Peyer's patch (tissue), 4 donors: ENCODE data around the gene PKN3.

Experiments used
- CTCF ChIP-seq, 6 experiments: fragments of 450-650 bp in 4 of 6; fragments of 200-600 bp in 2 of 6; sonication (generic) in 1 of 6; IDR thresholded peaks; one replicate each; pipeline ENCODE4 v1.5.1; 2017 to 2019; ENCODE audit warnings: antibody characterized with exemption in 6 of 6, mild to moderate bottlenecking in 3 of 6, moderate library complexity in 1 of 6
- POLR2A ChIP-seq, 2 donors: fragments of 450-650 bp; IDR thresholded peaks; one replicate each; pipeline ENCODE4 v1.5.1; 2017; ENCODE audit warnings: antibody characterized with exemption in 2 of 2, mild to moderate bottlenecking in 2 of 2, moderate library complexity in 2 of 2

GRCh38 chr9:128714586-128715435 is 12.5 kb downstream of the PKN3 start:
- TF ChIP-seq CTCF (IDR thresholded peaks at IDR 0.05) (no peak), POLR2A (IDR thresholded peaks at IDR 0.05) (no peak)
